ENCODE measurements around the gene TNFRSF19.
"Not testable (repeated sequence)": the region's sequence is repeated elsewhere in the genome, so short reads cannot be mapped to it uniquely, and the experiment has no call there.

TNFRSF19 gene

DNA sequence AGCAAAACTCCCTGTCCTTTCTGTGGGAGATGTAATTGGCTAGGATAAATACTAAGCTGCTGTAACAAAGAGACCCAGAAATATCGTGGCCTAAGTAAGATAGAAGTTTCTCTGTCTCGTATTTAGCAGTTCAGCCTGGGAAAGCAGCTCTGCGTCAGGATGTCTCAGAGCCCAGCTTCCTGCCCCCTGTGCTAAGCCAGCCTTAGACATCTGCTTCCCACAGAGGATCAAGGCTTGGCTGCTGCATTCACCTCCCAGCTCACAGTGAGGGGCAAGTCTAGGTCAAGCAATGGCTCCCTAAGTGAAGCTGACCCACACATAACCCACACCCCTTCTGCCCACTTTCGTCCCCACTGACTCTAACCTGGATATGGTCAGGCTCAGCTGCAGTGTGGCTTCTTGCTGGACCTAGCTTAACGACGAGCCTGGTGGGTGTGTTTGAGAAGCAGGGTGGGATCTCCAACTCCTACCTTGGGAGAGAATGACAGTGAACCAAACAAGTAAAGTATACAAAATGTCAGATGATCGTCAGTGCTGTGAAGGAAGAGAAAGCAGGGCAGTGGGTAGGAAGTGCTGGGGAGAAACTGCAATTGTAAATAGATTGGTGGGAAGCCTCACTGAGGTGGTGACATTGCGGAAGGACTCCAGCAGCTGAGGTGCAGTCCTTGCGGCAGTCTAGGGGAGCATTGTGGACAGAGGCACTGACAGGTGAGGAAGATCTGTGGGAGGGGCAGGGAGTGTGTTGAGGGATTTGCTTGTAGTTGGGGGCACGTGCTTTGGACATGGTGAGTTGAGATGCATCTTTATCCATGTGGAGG, 82.9 kb downstream of the TNFRSF19 start:
- DNase-seq (ENCODE audit: extremely low read depth in 1 of 2, low read depth in 1 of 2), result no peak

DNA sequence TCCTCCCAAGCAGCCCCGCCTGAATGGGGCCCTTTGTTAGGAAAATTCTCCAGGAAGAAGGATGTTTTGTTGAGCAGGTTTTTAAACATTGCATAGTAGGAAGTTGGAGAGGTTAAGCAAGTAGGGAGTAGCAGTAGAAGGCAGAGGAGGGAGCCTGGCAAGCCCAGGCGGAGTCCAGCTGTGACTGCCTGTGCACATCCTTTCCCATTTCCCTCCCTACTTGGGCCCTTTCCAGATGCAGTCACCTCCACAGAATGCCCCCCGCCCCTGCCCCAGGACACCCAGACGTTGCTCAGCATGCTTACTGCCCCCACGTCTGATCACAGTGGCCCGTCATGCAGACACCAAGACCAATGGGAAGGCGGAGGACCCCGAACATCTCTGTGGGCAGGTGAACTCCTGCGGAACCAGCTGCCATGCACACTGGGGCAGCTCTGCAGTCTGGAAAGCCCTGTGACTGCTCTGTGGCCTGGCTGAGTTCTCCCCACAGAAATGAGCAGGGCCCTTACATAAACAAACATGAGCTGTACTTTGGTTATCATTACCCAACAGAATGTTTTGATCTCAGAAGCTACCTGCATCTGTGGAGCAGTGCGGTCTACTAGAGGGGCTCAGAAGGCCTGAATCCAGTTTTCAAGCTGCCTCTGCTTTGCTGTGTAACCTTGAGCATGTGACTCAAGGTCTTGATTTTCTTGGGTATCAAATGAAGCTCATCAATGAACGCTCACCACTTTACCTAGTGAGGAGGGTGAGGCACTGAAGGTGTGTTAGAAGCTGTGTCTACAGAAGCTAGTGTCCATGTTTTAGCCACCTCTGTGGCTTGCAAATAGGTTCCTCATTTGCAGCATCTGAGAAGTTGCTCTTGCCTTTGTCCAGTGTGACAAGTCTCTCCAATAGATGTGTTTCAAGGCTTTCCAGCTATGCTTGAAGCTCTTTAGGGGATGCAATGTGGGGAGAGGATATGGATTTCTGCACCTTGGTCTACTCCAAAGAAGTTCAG, 84.2 kb downstream of the TNFRSF19 start:
- DNase-seq (ENCODE audit: extremely low read depth in 1 of 2, low read depth in 1 of 2), result no peak

DNA sequence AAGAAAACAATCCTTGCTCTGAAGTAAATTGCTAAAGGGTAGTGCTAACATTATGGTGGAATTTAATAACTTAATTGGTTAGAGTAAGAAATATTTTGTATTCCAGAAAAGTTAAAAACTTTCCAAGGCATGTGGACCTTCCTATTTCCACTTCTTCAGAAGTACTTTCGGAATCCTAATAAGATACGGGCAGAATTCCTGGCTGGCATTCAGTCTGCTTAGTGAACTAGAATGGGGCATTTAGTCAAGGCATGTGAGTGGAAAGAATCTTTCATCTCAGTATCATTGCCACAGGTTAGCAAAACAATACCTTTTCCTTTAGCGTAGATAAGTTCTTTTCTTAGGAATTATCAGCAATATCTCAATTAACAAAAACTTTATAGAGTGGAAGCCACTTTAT, 85.1 kb downstream of the TNFRSF19 start:
- no peak for DNase-seq (ENCODE audit: extremely low read depth in 1 of 2, low read depth in 1 of 2)

DNA sequence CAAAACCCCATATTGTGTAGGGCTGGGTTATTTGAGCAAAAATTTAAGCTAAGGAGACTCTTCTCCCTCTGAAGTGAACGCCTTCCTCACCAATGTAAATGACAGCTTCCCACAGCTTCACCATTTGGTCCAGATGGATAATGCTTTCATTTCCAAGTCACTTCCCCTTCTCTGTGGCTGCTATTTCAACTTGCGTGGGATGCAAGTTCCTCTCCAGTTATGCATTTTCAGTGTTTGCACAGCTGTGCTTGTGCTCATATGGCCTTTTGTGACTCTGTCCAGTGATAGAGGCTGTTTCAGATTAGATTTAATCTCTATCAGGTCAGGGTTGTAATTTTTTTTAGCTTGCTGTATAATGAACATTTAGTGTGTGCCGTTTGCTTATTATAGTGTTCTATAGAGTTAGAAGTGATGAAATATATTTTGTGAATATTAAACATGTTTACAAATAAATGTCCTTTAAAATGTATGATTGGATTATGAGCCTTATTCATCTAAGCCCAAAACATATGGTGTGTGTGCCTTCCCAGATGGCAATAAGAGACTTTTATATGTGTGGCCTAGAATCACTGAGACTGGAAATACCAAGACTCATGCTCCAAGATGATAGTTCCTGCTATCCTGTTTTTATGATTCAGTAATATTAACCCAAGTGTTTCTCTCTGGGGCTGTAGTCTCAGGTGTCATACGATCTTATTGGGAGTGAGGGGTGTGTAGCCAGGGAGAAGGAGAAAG, 86.6 kb downstream of the TNFRSF19 start:
- no peak for DNase-seq (ENCODE audit: extremely low read depth in 1 of 2, low read depth in 1 of 2)

DNA sequence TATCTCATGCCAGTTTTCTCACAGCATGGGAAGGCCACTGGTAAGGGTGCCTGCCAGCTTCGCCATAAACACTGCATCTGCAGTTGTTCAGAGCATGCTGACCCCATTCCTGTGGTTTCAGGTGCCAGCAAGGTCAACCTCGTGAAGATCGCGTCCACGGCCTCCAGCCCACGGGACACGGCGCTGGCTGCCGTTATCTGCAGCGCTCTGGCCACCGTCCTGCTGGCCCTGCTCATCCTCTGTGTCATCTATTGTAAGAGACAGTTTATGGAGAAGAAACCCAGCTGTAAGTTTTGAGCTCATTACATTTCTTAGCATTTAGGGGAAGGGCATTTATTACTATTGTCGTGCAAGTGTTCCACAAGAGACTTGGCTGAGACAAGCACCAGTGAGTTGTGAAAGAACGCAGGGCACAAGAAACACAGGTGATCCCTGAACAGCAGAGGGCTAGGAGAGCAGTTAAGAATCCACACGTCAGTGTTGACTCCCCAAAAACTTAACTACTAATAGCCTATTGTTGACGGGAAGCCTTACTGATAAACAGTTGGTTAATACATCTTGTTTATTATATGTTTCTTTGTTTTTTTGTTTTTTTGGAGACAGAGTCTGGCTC, 88.8 kb downstream of the TNFRSF19 start:
- DNase-seq (ENCODE audit: extremely low read depth in 1 of 2, low read depth in 1 of 2), result no peak

DNA sequence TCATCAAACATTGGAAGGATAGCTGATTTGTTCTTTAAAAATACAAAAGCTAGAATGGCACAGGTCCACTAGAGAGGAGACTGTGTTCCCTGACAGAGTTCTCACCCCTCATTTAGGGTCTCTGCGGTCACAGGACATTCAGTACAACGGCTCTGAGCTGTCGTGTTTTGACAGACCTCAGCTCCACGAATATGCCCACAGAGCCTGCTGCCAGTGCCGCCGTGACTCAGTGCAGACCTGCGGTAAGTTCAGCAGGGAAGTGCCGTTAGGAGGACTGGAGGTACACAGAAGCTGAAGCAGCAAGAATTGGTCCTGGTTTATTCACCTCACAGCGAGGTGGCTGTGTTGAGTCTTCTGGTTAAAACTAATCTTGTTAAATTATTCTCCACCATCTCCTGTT, 90.0 kb downstream of the TNFRSF19 start:
- DNase-seq (ENCODE audit: extremely low read depth in 1 of 2, low read depth in 1 of 2), result no peak

DNA sequence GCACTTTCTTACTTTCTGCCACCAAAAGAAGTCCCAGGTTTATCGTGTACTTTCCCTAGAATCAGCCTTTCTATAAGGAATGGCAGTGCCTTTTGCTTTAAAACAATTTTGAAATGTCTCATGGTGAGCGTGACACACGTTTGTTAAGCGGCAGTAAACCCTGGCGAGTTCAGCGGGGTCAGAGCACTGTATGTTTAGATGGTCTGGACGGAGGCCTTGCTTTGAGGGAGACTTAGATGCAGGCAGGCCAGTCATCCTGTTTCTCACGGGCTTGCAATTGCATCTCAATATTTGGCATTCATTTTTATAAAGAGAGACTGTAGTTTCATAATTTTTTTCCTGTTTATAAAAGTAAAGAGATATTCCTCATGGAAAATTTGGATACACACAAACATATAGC, 96.4 kb downstream of the TNFRSF19 start:
- no peak for DNase-seq (ENCODE audit: extremely low read depth in 1 of 2, low read depth in 1 of 2)

DNA sequence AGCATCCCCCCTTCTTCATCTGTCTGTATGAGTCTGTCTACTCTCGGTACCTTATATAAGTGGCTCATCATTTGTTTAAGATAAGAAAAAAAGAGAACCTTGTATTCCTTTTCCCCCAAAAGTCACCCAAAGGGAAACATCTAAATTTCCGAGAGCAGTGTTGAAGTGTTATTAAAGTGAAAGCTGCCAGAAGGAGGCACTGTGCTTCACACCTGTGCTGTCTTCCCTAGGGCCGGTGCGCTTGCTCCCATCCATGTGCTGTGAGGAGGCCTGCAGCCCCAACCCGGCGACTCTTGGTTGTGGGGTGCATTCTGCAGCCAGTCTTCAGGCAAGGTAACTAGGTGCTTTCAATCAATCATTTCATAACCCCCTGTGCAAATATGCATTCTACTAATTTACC, 97.5 kb downstream of the TNFRSF19 start:
- DNase-seq (ENCODE audit: extremely low read depth in 1 of 2, low read depth in 1 of 2), result no peak

DNA sequence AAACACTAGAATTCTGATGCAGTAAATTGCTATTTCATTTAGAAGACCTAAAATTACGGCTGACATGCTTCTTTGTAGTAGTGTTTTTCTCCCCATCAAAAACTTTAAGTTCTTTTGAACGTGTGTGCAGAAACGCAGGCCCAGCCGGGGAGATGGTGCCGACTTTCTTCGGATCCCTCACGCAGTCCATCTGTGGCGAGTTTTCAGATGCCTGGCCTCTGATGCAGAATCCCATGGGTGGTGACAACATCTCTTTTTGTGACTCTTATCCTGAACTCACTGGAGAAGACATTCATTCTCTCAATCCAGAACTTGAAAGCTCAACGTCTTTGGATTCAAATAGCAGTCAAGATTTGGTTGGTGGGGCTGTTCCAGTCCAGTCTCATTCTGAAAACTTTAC, 98.3 kb downstream of the TNFRSF19 start:
- DNase-seq (ENCODE audit: extremely low read depth in 1 of 2, low read depth in 1 of 2), result no peak

DNA sequence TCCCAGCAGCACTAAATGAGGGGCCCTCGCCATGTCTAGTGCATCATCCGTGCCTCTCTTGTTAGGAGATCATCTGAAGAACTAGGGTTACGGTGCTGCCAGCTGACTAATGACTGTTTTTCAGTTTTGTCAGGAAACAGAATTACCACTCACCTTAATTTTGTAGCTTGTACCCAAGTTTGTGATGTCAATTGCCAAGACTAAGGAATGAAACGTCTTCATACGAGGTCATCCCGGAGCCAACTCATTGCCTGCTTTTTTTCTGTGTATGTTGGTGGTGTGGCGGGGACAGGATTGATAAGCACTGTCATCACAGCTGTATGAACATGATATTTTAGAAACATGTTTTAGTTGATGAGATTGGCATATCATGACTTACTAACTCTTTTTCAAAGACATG, 100.6 kb downstream of the TNFRSF19 start:
- DNase-seq (ENCODE audit: extremely low read depth in 1 of 2, low read depth in 1 of 2), result no peak

DNA sequence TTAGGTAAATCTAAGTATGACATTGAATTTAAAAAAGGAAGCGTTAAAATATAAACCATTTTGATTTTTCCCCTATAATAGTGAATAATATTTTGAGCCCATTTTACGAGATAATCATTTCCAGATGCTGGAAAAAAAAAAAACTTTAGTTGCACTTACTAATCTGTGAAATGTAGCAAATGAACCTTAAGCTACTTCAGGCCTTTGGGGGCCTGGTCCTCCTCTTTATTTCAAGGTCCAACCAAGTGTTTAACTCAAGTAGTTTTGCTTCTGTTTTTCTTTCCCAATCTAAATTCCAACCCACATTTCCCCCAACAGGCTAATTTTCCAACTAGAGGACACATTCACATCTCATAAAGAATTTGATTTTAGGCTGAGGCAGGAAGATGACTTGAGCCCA, 101.2 kb downstream of the TNFRSF19 start:
- DNase-seq (ENCODE audit: extremely low read depth in 1 of 2, low read depth in 1 of 2), result no peak

DNA sequence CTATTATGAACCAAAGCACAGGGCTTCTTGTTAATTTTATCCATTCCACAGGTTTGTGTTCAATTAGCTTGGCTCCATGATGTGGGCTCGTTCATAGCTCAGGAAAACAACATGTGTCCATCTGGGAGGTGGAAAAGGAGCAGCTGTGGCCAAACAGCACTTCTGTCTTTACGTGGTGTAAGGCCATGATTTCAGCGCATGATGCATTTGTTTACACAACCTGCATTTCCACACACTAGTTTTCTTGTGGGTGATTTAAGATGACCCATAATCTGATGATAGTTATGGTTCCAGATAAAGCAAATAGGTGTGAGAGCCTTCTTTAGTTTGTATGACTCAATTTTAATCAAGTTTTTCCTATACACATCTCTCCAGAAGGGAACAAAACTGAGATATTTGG, 101.7 kb downstream of the TNFRSF19 start:
- no peak for DNase-seq (ENCODE audit: extremely low read depth in 1 of 2, low read depth in 1 of 2)

DNA sequence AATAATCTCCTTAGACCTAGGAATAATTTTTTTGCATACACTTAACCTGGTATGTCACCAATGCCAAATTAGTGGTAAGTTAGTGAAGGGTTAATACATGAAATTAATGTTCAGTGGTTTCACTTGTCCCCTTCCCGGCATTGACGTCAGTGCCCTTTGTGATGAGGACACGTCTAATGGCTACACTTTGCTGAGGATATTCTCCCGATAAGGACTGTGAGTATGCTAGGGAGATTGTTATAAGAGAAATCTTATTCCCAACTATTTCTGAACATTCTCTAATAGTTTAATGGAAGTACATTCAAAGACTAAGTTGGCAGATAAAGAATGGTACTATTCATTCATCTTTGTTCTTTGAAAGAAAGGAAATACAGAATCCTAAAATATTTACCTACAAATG, 102.4 kb downstream of the TNFRSF19 start:
- DNase-seq (ENCODE audit: extremely low read depth in 1 of 2, low read depth in 1 of 2), result no peak

DNA sequence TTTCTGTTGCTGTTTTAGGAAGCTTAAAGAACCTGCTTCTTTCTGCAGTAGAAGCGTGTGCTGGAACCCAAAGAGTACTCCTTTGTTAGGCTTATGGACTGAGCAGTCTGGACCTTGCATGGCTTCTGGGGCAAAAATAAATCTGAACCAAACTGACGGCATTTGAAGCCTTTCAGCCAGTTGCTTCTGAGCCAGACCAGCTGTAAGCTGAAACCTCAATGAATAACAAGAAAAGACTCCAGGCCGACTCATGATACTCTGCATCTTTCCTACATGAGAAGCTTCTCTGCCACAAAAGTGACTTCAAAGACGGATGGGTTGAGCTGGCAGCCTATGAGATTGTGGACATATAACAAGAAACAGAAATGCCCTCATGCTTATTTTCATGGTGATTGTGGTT, 103.1 kb downstream of the TNFRSF19 start:
- DNase-seq (ENCODE audit: extremely low read depth in 1 of 2, low read depth in 1 of 2), result no peak

DNA sequence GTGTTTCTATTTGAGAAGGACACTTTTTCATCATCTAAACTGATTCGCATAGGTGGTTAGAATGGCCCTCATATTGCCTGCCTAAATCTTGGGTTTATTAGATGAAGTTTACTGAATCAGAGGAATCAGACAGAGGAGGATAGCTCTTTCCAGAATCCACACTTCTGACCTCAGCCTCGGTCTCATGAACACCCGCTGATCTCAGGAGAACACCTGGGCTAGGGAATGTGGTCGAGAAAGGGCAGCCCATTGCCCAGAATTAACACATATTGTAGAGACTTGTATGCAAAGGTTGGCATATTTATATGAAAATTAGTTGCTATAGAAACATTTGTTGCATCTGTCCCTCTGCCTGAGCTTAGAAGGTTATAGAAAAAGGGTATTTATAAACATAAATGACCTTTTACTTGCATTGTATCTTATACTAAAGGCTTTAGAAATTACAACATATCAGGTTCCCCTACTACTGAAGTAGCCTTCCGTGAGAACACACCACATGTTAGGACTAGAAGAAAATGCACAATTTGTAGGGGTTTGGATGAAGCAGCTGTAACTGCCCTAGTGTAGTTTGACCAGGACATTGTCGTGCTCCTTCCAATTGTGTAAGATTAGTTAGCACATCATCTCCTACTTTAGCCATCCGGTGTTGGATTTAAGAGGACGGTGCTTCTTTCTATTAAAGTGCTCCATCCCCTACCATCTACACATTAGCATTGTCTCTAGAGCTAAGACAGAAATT, 103.8 kb downstream of the TNFRSF19 start:
- no peak for DNase-seq (ENCODE audit: extremely low read depth in 1 of 2, low read depth in 1 of 2)

DNA sequence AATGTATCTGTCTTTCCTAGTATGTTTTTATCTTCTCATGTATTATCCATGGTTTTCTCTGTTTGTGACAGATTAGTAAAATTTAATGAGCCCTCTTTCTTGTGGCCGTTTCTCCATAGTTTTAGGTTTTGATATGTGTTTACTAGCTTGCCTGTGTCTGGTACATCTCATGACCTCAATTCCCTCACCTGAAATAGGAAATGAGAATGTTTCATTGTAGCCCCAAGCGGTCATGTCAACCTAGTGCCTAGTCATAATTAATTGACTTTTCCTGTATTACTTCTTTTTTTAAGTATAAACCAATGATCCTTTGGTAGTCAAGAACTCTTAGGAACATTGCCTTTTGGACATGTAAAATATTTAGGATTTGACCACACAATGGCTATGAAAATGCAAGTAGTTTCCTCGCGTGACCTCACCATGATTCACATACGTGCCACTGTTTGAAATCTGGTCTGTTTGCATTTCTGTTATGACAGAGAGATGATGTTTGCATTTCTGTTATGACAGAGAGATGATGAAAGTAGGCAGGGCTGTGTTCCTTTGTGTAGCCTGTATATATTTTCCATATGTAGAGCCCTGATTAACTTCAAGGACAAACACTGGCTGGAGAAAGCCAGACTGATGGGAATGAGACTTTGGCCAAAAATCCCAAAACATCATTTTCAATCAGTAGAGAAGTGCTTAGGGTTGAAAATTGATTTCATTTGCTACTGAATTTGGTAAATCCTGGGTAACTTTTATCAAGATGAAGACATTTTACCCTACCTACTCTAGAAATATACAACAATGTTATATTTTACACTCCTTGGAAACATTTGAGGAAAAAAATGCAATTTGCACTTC, 104.8 kb downstream of the TNFRSF19 start:
- DNase-seq (ENCODE audit: extremely low read depth in 1 of 2, low read depth in 1 of 2), result no peak

DNA sequence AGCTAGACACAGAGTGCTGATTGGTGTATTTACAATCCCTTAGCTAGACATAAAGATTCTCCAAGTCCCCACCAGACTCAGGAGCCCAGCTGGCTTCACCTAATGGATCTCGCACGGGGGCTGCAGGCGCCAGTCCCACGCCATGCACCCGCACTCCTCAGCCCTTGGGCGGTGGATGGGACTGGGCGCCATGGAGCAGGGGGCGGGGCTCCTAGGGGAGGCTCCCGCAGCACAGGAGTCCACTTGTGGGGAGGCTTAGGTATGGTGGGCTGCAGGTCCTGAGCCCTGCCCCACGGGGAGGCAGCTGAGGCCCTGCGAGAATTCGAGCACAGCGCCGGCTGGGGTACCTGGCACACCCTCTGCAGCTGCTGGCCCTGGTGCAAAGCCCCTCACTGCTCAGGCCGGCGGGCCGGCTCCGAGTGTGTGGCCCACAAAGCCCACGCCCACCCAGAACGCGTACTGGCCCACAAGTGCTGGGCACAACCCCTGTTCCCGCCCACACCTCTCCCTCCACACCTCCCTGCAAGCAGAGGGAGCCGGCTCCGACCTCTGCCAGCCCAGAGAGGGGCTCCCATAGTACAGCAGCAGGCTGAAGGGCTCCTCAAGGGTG, 107.6 kb downstream of the TNFRSF19 start:
- not testable (repeated sequence) for DNase-seq (ENCODE audit: extremely low read depth in 1 of 2, low read depth in 1 of 2)

DNA sequence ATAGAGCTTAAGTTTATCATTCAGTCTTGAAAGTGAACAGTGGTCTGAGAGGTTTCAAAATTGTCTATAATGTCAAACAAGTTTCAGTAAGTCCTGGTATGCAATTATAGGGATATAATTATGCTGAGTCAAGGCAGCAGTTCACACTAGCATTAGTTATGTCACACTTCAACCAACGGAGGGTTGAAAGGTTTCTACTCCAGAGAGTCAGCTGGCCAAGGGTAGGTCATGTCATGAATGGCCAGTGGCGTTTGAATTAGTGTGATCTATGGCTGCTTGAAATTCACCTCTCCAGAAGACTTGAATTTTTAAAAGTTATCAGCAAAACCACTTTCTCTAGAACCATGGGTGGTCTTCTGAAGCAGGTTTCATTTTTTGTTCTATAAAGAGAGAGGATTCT, 108.6 kb downstream of the TNFRSF19 start:
- DNase-seq (ENCODE audit: extremely low read depth in 1 of 2, low read depth in 1 of 2), result no peak

DNA sequence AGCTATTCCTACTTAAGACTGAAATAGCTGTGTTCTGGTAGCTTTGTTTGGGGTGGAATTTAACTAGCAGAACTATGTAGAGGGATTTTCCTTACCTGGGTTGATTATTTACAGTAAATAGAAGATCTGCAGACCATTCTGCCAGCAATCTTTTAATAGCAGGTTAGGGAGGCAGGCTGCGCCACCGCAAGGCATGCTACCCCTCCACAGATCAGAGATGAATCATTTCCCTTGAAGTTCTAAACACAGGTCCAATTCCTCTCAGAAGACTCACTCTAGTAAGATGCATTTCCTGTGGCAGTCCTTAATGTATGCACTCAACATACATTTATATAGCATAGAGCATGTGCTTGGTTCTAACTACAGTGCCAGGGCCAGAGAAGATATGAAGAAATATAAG, 109.0 kb downstream of the TNFRSF19 start:
- no peak for DNase-seq (ENCODE audit: extremely low read depth in 1 of 2, low read depth in 1 of 2)

All from stimulated activated CD8-positive, alpha-beta memory T cell treated with anti-CD3 and anti-CD28 coated beads, Interleukin-7, amount 100 ng/mL, for 48 hours (primary cell).